ENCODE data around the gene DCAF6.

Gene DCAF6

GRCh38 chr1:168089979-168090337, 153.5 kb downstream of the DCAF6 start:
- in situ Hi-C loops (cut with HindIII; ENCODE audit: low sequenced_read_pairs) = no loop called here
- DNase-seq (ENCODE audit: low read depth) = no peak
- H3K4me3 ChIP-seq (ENCODE audit: low read depth, low read length) = no peak overlapping the region
- TF ChIP-seq CTCF (IDR thresholded peaks at IDR 0.05; ENCODE audit: low read depth, low read length, missing control alignments) = no peak

- no peak for TF ChIP-seq CTCF (IDR thresholded peaks at IDR 0.05; ENCODE audit: low read depth, low read length, missing control alignments)
- H3K4me3 ChIP-seq (ENCODE audit: low read depth, low read length) = no peak overlapping the region
- in situ Hi-C loops (cut with HindIII; ENCODE audit: low sequenced_read_pairs) = no loop called here
- no peak for DNase-seq (ENCODE audit: low read depth)
Measured at GRCh38 chr1:168090395-168090794, 153.9 kb downstream of the DCAF6 start.

- in situ Hi-C loops (cut with HindIII; ENCODE audit: low sequenced_read_pairs) = no loop called here
- TF ChIP-seq CTCF (IDR thresholded peaks at IDR 0.05; ENCODE audit: low read depth, low read length, missing control alignments) = no peak
- DNase-seq (ENCODE audit: low read depth) = no peak
- no peak overlapping the region for H3K4me3 ChIP-seq (ENCODE audit: low read depth, low read length)
Measured at GRCh38 chr1:168091063-168091462, 154.6 kb downstream of the DCAF6 start.

GRCh38 chr1:168091720-168092550, 155.5 kb downstream of the DCAF6 start:
- no peak for TF ChIP-seq CTCF (IDR thresholded peaks at IDR 0.05; ENCODE audit: low read depth, low read length, missing control alignments)
- peak; percentile 5 for DNase-seq (ENCODE audit: low read depth)
- no peak overlapping the region for H3K4me3 ChIP-seq (ENCODE audit: low read depth, low read length)
- in situ Hi-C loops (cut with HindIII; ENCODE audit: low sequenced_read_pairs) = no loop called here

GRCh38 chr1:168092566-168093355, 156.3 kb downstream of the DCAF6 start:
- DNase-seq (ENCODE audit: low read depth) = peak; percentile 20
- in situ Hi-C loops (cut with HindIII; ENCODE audit: low sequenced_read_pairs) = no loop called here
- no peak overlapping the region for H3K4me3 ChIP-seq (ENCODE audit: low read depth, low read length)
- TF ChIP-seq CTCF (IDR thresholded peaks at IDR 0.05; ENCODE audit: low read depth, low read length, missing control alignments) = peak; percentile 47

GRCh38 chr1:168093616-168094015, 157.1 kb downstream of the DCAF6 start:
- no peak for TF ChIP-seq CTCF (IDR thresholded peaks at IDR 0.05; ENCODE audit: low read depth, low read length, missing control alignments)
- DNase-seq (ENCODE audit: low read depth) = no peak
- in situ Hi-C loops (cut with HindIII; ENCODE audit: low sequenced_read_pairs) = no loop called here
- no peak overlapping the region for H3K4me3 ChIP-seq (ENCODE audit: low read depth, low read length)

Measured in astrocyte of the cerebellum (primary cell).